ENCODE results near the gene PIP4K2B.
A peak's percentile ranks its signal among the peaks of the same experiment; 100 is the strongest.
"Not testable (repeated sequence)": the region's sequence is repeated elsewhere in the genome, so short reads cannot be mapped to it uniquely, and the experiment has no call there.

PIP4K2B gene

GRCh38 chr17:38729886-38730525 is 69.3 kb downstream of the PIP4K2B start, which contains the start of gene CISD3:
CISD3 (plus strand) TSS chr17:38730341; CDS start chr17:38730359, 18 bp downstream.
- DNase-seq = peak; percentile 88 to 90
- Mint-ChIP-seq H3K4me3 (peak within 1 kb of the TSS; percentile 89 to 97), H3K9me3 (peaks cover 6 to 8% of the 10 kb centered on the region in 2 donors), H3K27ac (peak within 1 kb of the TSS; percentile 93 to 96), H3K4me1 (peaks cover 93% of the 10 kb centered on the region), H3K27me3 (no peaks in the 10 kb centered on the region)
- peak; percentile 85 for ATAC-seq

- H3K4me1 Mint-ChIP-seq = peaks cover 93% of the 10 kb centered on the region
- ATAC-seq = no peak
- H3K27ac Mint-ChIP-seq = peak overlapping the region in 1 of 2 donors; percentile 6
- no peaks in the 10 kb centered on the region for H3K27me3 Mint-ChIP-seq
- H3K4me3 Mint-ChIP-seq = peak overlapping the region; percentile 79 to 82
- DNase-seq = no peak
- peaks cover 6 to 8% of the 10 kb centered on the region in 2 donors for H3K9me3 Mint-ChIP-seq
Observed at GRCh38 chr17:38729368-38729885, 69.9 kb downstream of the PIP4K2B start.

GRCh38 chr17:38728290-38728831 is 71.0 kb downstream of the PIP4K2B start:
- peak; percentile 52 to 54 for DNase-seq
- H3K9me3 Mint-ChIP-seq = peaks cover 6 to 8% of the 10 kb centered on the region in 2 donors
- H3K27me3 Mint-ChIP-seq = no peaks in the 10 kb centered on the region
- peaks cover 89% of the 10 kb centered on the region for H3K4me1 Mint-ChIP-seq
- H3K4me3 Mint-ChIP-seq = peak overlapping the region; percentile 82 to 87
- ATAC-seq = peak; percentile 40
- peak overlapping the region; percentile 92 to 94 for H3K27ac Mint-ChIP-seq

- Mint-ChIP-seq H3K27me3 (no peaks in the 10 kb centered on the region), H3K4me3 (peak overlapping the region; percentile 82 to 87), H3K9me3 (peaks cover 6 to 8% of the 10 kb centered on the region in 2 donors), H3K4me1 (peaks cover 89% of the 10 kb centered on the region), H3K27ac (peak overlapping the region; percentile 92 to 94)
- DNase-seq = peak; percentile 75 to 82
- peak; percentile 62 for ATAC-seq
Observed at GRCh38 chr17:38727736-38728135, 71.6 kb downstream of the PIP4K2B start.

GRCh38 chr17:38726145-38726544 is 73.2 kb downstream of the PIP4K2B start:
- not testable (repeated sequence) for H3K27me3 Mint-ChIP-seq, DNase-seq, ATAC-seq, H3K9me3 Mint-ChIP-seq, H3K27ac Mint-ChIP-seq
- Mint-ChIP-seq H3K4me3 (peak overlapping the region in 1 of 2 donors; percentile 55), H3K4me1 (peaks cover 81% of the 10 kb centered on the region)

GRCh38 chr17:38725066-38725465 is 74.3 kb downstream of the PIP4K2B start:
- Mint-ChIP-seq H3K27ac (no peak overlapping the region), H3K4me3 (no peak overlapping the region), H3K9me3 (peaks cover 6 to 8% of the 10 kb centered on the region in 2 donors), H3K4me1 (peaks cover 85% of the 10 kb centered on the region), H3K27me3 (no peaks in the 10 kb centered on the region)
- ATAC-seq (no peak), DNase-seq (no peak)

GRCh38 chr17:38724337-38724988 is 74.9 kb downstream of the PIP4K2B start:
- no peak for ATAC-seq
- H3K9me3 Mint-ChIP-seq = peaks cover 6 to 8% of the 10 kb centered on the region in 2 donors
- H3K27ac Mint-ChIP-seq = no peak overlapping the region
- peaks cover 86% of the 10 kb centered on the region for H3K4me1 Mint-ChIP-seq
- H3K4me3 Mint-ChIP-seq = no peak overlapping the region
- DNase-seq = no peak
- H3K27me3 Mint-ChIP-seq = no peaks in the 10 kb centered on the region

GRCh38 chr17:38721802-38722201 is 77.6 kb downstream of the PIP4K2B start:
- Mint-ChIP-seq H3K4me3 (no peak overlapping the region), H3K9me3 (no peaks in the 10 kb centered on the region), H3K4me1 (peaks cover 78% of the 10 kb centered on the region), H3K27ac (no peak overlapping the region), H3K27me3 (no peaks in the 10 kb centered on the region)
- ATAC-seq (peak; percentile 36), DNase-seq (no peak)

GRCh38 chr17:38720941-38721340 is 78.4 kb downstream of the PIP4K2B start:
- H3K27ac Mint-ChIP-seq = no peak overlapping the region
- DNase-seq (no peak), ATAC-seq (no peak)
- no peaks in the 10 kb centered on the region for H3K9me3 Mint-ChIP-seq
- H3K4me3 Mint-ChIP-seq = no peak overlapping the region
- peaks cover 72% of the 10 kb centered on the region for H3K4me1 Mint-ChIP-seq
- H3K27me3 Mint-ChIP-seq = no peaks in the 10 kb centered on the region

- no peak overlapping the region for H3K4me3 Mint-ChIP-seq
- H3K27ac Mint-ChIP-seq = no peak overlapping the region
- H3K9me3 Mint-ChIP-seq = no peaks in the 10 kb centered on the region
- DNase-seq = no peak
- peak; percentile 3 for ATAC-seq
- no peaks in the 10 kb centered on the region for H3K27me3 Mint-ChIP-seq
- H3K4me1 Mint-ChIP-seq = peaks cover 72% of the 10 kb centered on the region
Observed at GRCh38 chr17:38719943-38720641, 79.3 kb downstream of the PIP4K2B start.

- Mint-ChIP-seq H3K4me3 (no peak overlapping the region), H3K27me3 (no peaks in the 10 kb centered on the region), H3K9me3 (no peaks in the 10 kb centered on the region), H3K27ac (no peak overlapping the region), H3K4me1 (peaks cover 72% of the 10 kb centered on the region)
- ATAC-seq (no peak), DNase-seq (no peak)
Observed at GRCh38 chr17:38719289-38719942, 79.9 kb downstream of the PIP4K2B start.

- no peaks in the 10 kb centered on the region for H3K9me3 Mint-ChIP-seq
- no peaks in the 10 kb centered on the region for H3K27me3 Mint-ChIP-seq
- peaks cover 72% of the 10 kb centered on the region for H3K4me1 Mint-ChIP-seq
- no peak overlapping the region for H3K4me3 Mint-ChIP-seq
- ATAC-seq (no peak), DNase-seq (no peak)
- H3K27ac Mint-ChIP-seq = peak overlapping the region in 1 of 2 donors; percentile 44
Observed at GRCh38 chr17:38717139-38717745, 82.1 kb downstream of the PIP4K2B start.

- DNase-seq (no peak), ATAC-seq (no peak)
- Mint-ChIP-seq H3K27ac (no peak overlapping the region), H3K9me3 (no peaks in the 10 kb centered on the region), H3K27me3 (no peaks in the 10 kb centered on the region), H3K4me1 (peaks cover 78% of the 10 kb centered on the region), H3K4me3 (no peak overlapping the region)
Observed at GRCh38 chr17:38716368-38717005, 82.9 kb downstream of the PIP4K2B start.
